IPS DF 6.9 (cell line): ENCODE results near the gene CCT8L2.
"Not testable (repeated sequence)": the region's sequence is repeated elsewhere in the genome, so short reads cannot be mapped to it uniquely, and the experiment has no call there.

ENCODE experiments used
- DNase-seq: peaks from one replicate; pipeline ENCODE4 v3.0.0-alpha.2; 2013; ENCODE audit warnings: low read depth, low spot score
- H3K27ac ChIP-seq: one replicate; pipeline ENCODE4 v1.5.1; 2013; ENCODE audit warnings: low read length, control low read depth
- H3K27me3 ChIP-seq: 2 replicates; pipeline ENCODE4 v1.6.1; 2013; ENCODE audit warnings: mild to moderate bottlenecking, low read length; ENCODE audit not compliant: control insufficient read depth, insufficient read depth
- H3K36me3 ChIP-seq: 2 replicates; pipeline ENCODE4 v1.6.1; 2013; ENCODE audit warnings: low read length; ENCODE audit not compliant: control insufficient read depth, insufficient read depth
- H3K4me1 ChIP-seq: 2 replicates; pipeline ENCODE4 v1.6.1; 2013; ENCODE audit warnings: low read length; ENCODE audit not compliant: control insufficient read depth, insufficient read depth
- H3K4me3 ChIP-seq: 2 replicates; pipeline ENCODE4 v1.5.1; 2013; ENCODE audit warnings: mild to moderate bottlenecking, low read length
- H3K9me3 ChIP-seq: 2 replicates; pipeline ENCODE4 v1.6.1; 2013; ENCODE audit warnings: low read length, inconsistent platforms; ENCODE audit not compliant: control insufficient read depth, insufficient read depth
- WGBS: extraction: QIAGEN DNeasy Blood & Tissue Kit; methylation state at CpG from one replicate; pipeline ENCODE4 v1.1.7; 2013; ENCODE audit warnings: mixed read lengths, missing lambda C conversion rate; ENCODE audit not compliant: insufficient read length, insufficient coverage; 5-methylcytosine and 5-hydroxymethylcytosine counted together

Gene CCT8L2

DNA sequence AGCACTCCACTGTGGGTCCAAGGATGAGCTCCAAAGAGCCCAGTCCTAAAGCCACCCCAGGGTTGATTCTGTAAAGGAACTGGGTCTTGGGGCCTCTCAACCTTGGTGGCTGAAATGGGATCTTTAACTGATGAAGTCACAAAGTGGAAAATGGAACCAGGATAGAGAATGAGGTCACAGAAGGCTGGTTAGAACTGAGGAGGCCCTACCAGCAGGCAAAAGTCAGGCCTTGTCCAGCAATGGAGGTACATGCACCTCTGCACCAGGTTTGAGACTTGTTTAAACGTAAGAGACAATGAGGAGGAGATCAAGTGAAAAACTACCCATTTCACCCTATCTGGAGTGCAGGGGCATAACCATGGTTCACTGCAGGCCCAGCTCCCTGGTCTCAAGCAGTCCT is at the start of gene CCT8L2:
Gene CCT8L2 (minus strand): TSS at position 101 of the 400 bp plus-strand sequence. CDS start 260 bp downstream, outside the sequence.
- not testable (repeated sequence) for H3K4me3 ChIP-seq, H3K4me1 ChIP-seq, H3K9me3 ChIP-seq, H3K27ac ChIP-seq, H3K27me3 ChIP-seq, DNase-seq, H3K36me3 ChIP-seq
- no CpG with 5 or more reads among the region's 1 CpG for WGBS

GRCh38 chr22:16635442-16635841 is 42.8 kb upstream of the CCT8L2 start:
- not testable (repeated sequence) for H3K27me3 ChIP-seq, H3K9me3 ChIP-seq, H3K27ac ChIP-seq, H3K36me3 ChIP-seq, H3K4me3 ChIP-seq, H3K4me1 ChIP-seq, DNase-seq
- WGBS = no CpG with 5 or more reads among the region's 1 CpG

DNA sequence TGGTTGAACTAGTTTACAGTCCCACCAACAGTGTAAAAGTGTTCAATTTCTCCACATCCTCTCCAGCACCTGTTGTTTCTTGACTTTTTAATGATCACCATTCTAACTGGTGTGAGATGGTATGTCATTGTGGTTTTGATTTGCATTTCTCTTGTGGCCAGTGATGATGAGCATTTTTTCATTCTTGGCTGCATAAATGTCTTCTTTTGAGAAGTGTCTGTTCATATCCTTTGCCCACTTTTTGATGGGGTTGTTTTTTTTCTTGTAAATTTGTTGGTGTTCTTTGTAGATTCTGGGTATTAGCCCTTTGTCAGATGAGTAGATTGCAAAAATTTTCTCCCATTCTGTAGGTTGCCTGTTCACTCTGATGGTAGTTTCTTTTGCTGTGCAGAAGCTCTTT is 41.5 kb upstream of the CCT8L2 start:
- H3K4me3 ChIP-seq, H3K4me1 ChIP-seq, H3K9me3 ChIP-seq: not testable (repeated sequence)

GRCh38 chr22:16628476-16628875 is 35.9 kb upstream of the CCT8L2 start:
- H3K36me3 ChIP-seq, DNase-seq, H3K27ac ChIP-seq, H3K9me3 ChIP-seq, H3K4me3 ChIP-seq, H3K27me3 ChIP-seq, H3K4me1 ChIP-seq: not testable (repeated sequence)
- 100% methylated on average over 1 of the region's 1 CpG for WGBS

More for the DNA sequence above, 41.5 kb upstream of the CCT8L2 start:
- H3K27me3 ChIP-seq, H3K36me3 ChIP-seq, DNase-seq, H3K27ac ChIP-seq: not testable (repeated sequence)

GRCh38 chr22:16625018-16625417 is 32.4 kb upstream of the CCT8L2 start:
- WGBS = no CpG with 5 or more reads among the region's 2 CpGs
- H3K27me3 ChIP-seq, H3K9me3 ChIP-seq, H3K4me1 ChIP-seq, DNase-seq, H3K4me3 ChIP-seq, H3K27ac ChIP-seq, H3K36me3 ChIP-seq: not testable (repeated sequence)

- not testable (repeated sequence) for H3K4me1 ChIP-seq, H3K9me3 ChIP-seq
Measured at GRCh38 chr22:16623595-16623994, 31.0 kb upstream of the CCT8L2 start.

DNA sequence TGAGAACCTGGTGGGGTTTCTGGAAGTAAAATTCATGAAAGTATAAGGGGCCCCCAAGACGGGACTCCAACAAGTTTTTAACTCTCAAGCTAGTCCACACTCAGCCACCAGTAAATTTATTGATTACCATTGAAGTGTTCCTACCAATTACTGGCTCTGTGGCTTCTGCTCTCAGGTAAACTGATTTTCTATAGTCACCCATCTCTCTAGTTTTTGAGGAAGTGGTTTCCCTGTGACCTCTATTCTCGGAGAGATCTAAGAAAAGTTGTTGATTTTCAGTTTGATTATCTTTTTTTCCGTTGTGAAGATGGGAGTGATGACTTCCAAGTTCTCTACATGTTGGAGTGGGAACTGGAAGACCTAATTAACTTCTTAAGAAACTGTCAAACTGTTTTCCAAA is 24.9 kb upstream of the CCT8L2 start:
- H3K9me3 ChIP-seq, H3K27ac ChIP-seq, H3K4me3 ChIP-seq, H3K4me1 ChIP-seq, DNase-seq, H3K27me3 ChIP-seq, H3K36me3 ChIP-seq: not testable (repeated sequence)
- WGBS = no CpG with 5 or more reads among the region's 3 CpGs

More at GRCh38 chr22:16623595-16623994, 31.0 kb upstream of the CCT8L2 start:
- DNase-seq, H3K4me3 ChIP-seq, H3K27ac ChIP-seq, H3K27me3 ChIP-seq, H3K36me3 ChIP-seq: not testable (repeated sequence)

- H3K9me3 ChIP-seq, H3K36me3 ChIP-seq, H3K27ac ChIP-seq, H3K4me3 ChIP-seq, H3K27me3 ChIP-seq, H3K4me1 ChIP-seq, DNase-seq: not testable (repeated sequence)
- no CpG with 5 or more reads among the region's 3 CpGs for WGBS
Measured at GRCh38 chr22:16616390-16616938, 23.9 kb upstream of the CCT8L2 start.

DNA sequence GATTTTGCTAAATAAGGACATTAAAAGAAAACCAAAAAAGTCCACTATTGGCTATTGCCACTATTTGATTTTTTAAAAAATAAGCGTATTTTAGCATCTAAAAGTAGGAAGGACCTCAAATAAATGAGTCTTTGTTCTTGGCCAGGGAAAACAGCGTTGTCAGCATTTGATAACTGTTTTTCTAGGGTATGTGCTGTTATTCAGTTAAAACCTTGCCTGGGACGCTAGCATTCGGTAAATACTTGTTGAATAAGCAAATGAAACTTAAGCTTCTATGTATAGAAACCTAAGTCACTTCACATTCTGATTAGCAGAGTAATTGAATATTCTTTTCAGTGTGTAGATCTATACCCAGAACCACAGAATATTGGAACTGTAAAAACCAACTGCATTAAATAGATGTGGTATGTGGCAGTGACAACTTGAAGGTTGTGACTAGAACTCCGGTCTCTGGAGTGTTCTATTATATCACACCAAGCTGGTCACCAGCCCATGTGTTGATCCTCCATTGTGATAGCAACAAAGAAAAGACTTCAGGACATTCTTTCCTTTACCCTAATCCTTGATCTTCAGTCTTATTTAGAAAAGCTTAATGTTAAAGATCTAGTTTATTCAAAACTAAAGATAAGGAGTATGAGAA is 23.1 kb upstream of the CCT8L2 start:
- not testable (repeated sequence) for DNase-seq, H3K27me3 ChIP-seq, H3K4me1 ChIP-seq, H3K9me3 ChIP-seq, H3K36me3 ChIP-seq, H3K27ac ChIP-seq, H3K4me3 ChIP-seq
- no CpG with 5 or more reads among the region's 5 CpGs for WGBS

DNA sequence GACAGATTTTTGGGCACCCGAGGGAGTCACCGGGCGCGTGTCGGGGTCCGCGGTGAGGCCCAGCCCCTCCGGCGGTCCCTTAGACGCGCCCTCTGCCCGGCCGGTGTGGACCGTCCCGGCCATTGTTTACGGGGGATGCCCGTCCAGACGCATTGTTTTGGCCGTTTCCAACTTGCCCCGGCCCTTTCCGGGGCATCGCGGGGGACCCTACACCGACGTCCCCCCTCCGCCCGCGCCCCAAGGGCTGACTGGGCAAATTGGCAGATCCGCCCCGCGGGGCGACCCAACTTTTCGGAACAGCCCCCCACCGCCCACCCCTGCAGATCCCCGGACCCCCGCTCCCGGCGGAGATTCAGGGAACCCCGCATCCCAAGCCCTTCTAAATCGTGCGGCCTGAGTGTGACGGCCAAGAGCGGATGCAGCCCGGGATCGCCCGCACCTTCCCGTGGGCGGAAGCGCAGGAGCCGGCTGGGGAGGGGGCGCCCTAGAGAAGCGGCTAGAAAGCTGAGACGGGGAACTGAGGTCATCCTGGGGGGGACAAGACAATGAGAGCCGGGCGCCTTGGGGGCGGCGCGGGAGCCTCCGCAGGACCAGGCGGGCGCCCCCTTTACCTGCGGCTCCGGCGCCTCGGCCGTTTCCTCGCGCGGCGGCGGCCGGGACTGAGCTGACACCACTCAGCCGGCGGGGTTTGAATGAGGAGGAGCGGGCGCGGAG is 17.1 kb upstream of the CCT8L2 start:
- Histone ChIP-seq H3K4me3 (no peak overlapping the region), H3K4me1 (no peaks in the 10 kb centered on the region), H3K9me3 (no peaks in the 10 kb centered on the region), H3K27ac (no peak overlapping the region), H3K27me3 (no peaks in the 10 kb centered on the region), H3K36me3 (no peaks in the 10 kb centered on the region)
- DNase-seq = no peak
- no CpG with 5 or more reads among the region's 77 CpGs for whole genome bisulfite sequencing

DNA sequence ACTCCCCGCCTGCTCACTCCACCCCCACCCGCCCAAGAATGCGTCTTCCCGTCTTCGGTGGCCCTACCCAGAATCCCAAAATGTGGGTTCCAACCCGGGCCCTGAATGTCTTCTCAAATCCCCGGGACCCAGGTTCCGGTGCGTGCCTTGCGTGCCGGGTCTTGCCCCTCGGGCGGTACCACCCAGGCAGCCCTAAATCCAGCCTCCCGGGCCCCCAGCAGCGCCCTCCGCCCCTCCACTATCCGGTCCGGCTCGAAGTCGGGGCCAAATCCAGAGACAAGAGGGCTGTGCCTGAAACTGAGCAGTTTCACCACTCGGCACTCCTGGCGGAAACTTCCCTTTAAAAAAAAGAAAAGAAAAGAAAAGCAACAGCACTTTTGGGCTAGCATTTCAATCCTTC is 16.3 kb upstream of the CCT8L2 start:
- Histone ChIP-seq H3K27ac (no peak overlapping the region), H3K36me3 (no peaks in the 10 kb centered on the region), H3K9me3 (no peaks in the 10 kb centered on the region), H3K27me3 (no peaks in the 10 kb centered on the region), H3K4me3 (no peak overlapping the region), H3K4me1 (no peaks in the 10 kb centered on the region)
- no CpG with 5 or more reads among the region's 22 CpGs for WGBS
- DNase-seq = no peak
